HG03064 (cell line): ENCODE data around the gene JPT1.

Source experiments
- ATAC-seq: cut with Tn5 transposase; IDR thresholded peaks from one replicate; pipeline ENCODE4 v1.9.1; 2021; ENCODE audit warnings: low read depth; ENCODE audit not compliant: unreplicated experiment

The JPT1 gene

GRCh38 chr17:75087558-75088453 lies 66.5 kb downstream of the JPT1 start, which contains the start of gene SLC16A5:
Gene SLC16A5 (plus strand): TSS chr17:75087954. CDS start chr17:75093637, 5,683 bp downstream.
- no peak for ATAC-seq

GRCh38 chr17:75087182-75087557 lies 67.1 kb downstream of the JPT1 start:
- ATAC-seq, result no peak

GRCh38 chr17:75086496-75087181 lies 67.7 kb downstream of the JPT1 start:
- no peak for ATAC-seq
